Mesodermal cell (in vitro differentiated cells): Measurements from ENCODE around the gene ITGAL.
"Not testable (repeated sequence)": the region's sequence is repeated elsewhere in the genome, so short reads cannot be mapped to it uniquely, and the experiment has no call there.

Source experiments
- H3K27ac ChIP-seq: 2 replicates; pipeline ENCODE4 v1.7.0; 2013; ENCODE audit warnings: mild to moderate bottlenecking, low read depth, low read length, moderate library complexity; ENCODE audit not compliant: severe bottlenecking
- H3K36me3 ChIP-seq: 2 replicates; pipeline ENCODE4 v1.7.1; 2013; ENCODE audit warnings: mild to moderate bottlenecking, low read length, moderate library complexity; ENCODE audit not compliant: control insufficient read depth, insufficient read depth
- H3K4me1 ChIP-seq: one replicate; pipeline ENCODE4 v1.7.1; 2013; ENCODE audit warnings: mild to moderate bottlenecking, low read length; ENCODE audit not compliant: insufficient read depth, control insufficient read depth, poor library complexity, severe bottlenecking
- H3K4me3 ChIP-seq: 2 replicates; pipeline ENCODE4 v1.7.0; 2013; ENCODE audit warnings: low read length, control low read depth, mild to moderate bottlenecking; ENCODE audit not compliant: insufficient read depth, poor library complexity, severe bottlenecking; ENCODE audit errors: extremely low read depth
- H3K9me3 ChIP-seq: 2 replicates; pipeline ENCODE4 v1.7.1; 2013; ENCODE audit warnings: mild to moderate bottlenecking, low read length, moderate library complexity; ENCODE audit not compliant: control insufficient read depth
- WGBS, 2 experiments: methylation state at CpG; one replicate each; pipeline ENCODE4 v1.1.5; 2013; ENCODE audit warnings: missing lambda C conversion rate in 2 of 2; ENCODE audit not compliant: insufficient coverage in 2 of 2; 5-methylcytosine and 5-hydroxymethylcytosine counted together

Gene ITGAL

DNA sequence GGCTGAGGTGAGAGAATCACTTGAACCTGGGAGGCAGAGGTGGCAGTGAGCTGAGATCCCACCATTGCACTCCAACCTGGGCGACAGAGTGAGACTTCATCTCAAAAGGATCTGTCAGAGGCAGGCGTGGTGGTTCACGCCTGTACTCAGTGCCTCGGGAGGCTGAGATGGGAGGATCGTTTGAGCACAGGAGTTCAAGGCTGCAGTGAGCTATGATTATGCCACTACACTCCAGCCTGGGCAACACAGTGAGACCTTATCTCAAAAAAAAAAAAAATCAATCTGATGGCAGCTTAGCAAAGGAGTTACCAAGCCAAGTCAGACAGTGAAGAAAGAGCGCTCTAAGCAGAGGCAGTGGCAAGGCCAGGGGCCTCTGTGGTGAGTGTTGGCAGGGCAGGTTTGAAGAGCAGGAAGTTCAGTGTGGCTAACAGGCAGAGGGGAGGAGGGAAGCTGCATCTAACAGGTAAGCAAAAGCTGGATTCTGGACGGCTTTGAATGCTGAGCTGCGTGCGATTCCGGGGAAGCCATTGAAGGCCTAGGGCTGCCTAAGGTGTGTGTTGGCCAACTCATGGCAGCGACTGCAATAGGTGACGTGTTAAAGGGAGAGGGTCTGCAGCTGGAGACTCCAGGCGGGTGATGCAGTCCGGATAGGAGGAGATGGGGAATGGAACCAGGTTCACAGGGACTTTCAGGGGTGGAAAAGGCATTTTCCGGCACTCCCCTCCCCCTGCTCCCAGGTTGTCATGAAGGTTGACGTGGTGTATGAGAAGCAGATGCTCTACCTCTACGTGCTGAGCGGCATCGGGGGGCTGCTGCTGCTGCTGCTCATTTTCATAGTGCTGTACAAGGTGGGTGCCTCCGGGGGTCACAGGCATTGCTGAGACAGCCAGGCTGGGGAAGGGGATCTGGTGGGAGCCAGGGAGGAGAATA lies 46.8 kb downstream of the ITGAL start:
- WGBS, 2 experiments = 92 to 93% methylated on average over 19 to 20 of the region's 20 CpGs

DNA sequence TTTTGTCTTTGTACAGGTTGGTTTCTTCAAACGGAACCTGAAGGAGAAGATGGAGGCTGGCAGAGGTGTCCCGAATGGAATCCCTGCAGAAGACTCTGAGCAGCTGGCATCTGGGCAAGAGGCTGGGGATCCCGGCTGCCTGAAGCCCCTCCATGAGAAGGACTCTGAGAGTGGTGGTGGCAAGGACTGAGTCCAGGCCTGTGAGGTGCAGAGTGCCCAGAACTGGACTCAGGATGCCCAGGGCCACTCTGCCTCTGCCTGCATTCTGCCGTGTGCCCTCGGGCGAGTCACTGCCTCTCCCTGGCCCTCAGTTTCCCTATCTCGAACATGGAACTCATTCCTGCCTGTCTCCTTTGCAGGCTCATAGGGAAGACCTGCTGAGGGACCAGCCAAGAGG lies 48.9 kb downstream of the ITGAL start:
- no peaks in the 10 kb centered on the region for H3K4me1 ChIP-seq
- WGBS, 2 experiments = 94 to 95% methylated on average over 6 to 7 of the region's 7 CpGs
- no peak overlapping the region for H3K27ac ChIP-seq
- H3K9me3 ChIP-seq = no peaks in the 10 kb centered on the region
- H3K4me3 ChIP-seq = no peak overlapping the region
- H3K36me3 ChIP-seq = peaks cover 9% of the 10 kb centered on the region

More for the DNA sequence above, 46.8 kb downstream of the ITGAL start:
- H3K27ac ChIP-seq = no peak overlapping the region
- H3K4me1 ChIP-seq = no peaks in the 10 kb centered on the region
- no peaks in the 10 kb centered on the region for H3K9me3 ChIP-seq
- H3K36me3 ChIP-seq = peaks cover 3% of the 10 kb centered on the region
- no peak overlapping the region for H3K4me3 ChIP-seq

DNA sequence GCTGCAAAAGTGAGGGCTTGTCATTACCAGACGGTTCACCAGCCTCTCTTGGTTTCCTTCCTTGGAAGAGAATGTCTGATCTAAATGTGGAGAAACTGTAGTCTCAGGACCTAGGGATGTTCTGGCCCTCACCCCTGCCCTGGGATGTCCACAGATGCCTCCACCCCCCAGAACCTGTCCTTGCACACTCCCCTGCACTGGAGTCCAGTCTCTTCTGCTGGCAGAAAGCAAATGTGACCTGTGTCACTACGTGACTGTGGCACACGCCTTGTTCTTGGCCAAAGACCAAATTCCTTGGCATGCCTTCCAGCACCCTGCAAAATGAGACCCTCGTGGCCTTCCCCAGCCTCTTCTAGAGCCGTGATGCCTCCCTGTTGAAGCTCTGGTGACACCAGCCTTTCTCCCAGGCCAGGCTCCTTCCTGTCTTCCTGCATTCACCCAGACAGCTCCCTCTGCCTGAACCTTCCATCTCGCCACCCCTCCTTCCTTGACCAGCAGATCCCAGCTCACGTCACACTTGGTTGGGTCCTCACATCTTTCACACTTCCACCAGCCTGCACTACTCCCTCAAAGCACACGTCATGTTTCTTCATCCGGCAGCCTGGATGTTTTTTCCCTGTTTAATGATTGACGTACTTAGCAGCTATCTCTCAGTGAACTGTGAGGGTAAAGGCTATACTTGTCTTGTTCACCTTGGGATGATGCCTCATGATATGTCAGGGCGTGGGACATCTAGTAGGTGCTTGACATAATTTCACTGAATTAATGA lies 49.5 kb downstream of the ITGAL start:
- H3K4me1 ChIP-seq = no peaks in the 10 kb centered on the region
- no peak overlapping the region for H3K27ac ChIP-seq
- H3K4me3 ChIP-seq = no peak overlapping the region
- H3K36me3 ChIP-seq = peaks cover 9% of the 10 kb centered on the region
- 90 to 96% methylated on average over 9 to 10 of the region's 11 CpGs for WGBS, 2 experiments
- H3K9me3 ChIP-seq = no peaks in the 10 kb centered on the region

GRCh38 chr16:30522702-30523463 lies 50.3 kb downstream of the ITGAL start:
- H3K9me3 ChIP-seq, H3K27ac ChIP-seq, H3K4me1 ChIP-seq, H3K4me3 ChIP-seq, H3K36me3 ChIP-seq: not testable (repeated sequence)
- 95 to 100% methylated on average over 8 to 10 of the region's 12 CpGs for WGBS, 2 experiments

GRCh38 chr16:30523768-30524574 lies 51.4 kb downstream of the ITGAL start:
- Histone ChIP-seq H3K27ac (no peak overlapping the region), H3K36me3 (peaks cover 9% of the 10 kb centered on the region), H3K4me1 (peaks cover 7% of the 10 kb centered on the region), H3K4me3 (no peak overlapping the region), H3K9me3 (no peaks in the 10 kb centered on the region)
- 93 to 97% methylated on average over 14 to 17 of the region's 26 CpGs for WGBS, 2 experiments

DNA sequence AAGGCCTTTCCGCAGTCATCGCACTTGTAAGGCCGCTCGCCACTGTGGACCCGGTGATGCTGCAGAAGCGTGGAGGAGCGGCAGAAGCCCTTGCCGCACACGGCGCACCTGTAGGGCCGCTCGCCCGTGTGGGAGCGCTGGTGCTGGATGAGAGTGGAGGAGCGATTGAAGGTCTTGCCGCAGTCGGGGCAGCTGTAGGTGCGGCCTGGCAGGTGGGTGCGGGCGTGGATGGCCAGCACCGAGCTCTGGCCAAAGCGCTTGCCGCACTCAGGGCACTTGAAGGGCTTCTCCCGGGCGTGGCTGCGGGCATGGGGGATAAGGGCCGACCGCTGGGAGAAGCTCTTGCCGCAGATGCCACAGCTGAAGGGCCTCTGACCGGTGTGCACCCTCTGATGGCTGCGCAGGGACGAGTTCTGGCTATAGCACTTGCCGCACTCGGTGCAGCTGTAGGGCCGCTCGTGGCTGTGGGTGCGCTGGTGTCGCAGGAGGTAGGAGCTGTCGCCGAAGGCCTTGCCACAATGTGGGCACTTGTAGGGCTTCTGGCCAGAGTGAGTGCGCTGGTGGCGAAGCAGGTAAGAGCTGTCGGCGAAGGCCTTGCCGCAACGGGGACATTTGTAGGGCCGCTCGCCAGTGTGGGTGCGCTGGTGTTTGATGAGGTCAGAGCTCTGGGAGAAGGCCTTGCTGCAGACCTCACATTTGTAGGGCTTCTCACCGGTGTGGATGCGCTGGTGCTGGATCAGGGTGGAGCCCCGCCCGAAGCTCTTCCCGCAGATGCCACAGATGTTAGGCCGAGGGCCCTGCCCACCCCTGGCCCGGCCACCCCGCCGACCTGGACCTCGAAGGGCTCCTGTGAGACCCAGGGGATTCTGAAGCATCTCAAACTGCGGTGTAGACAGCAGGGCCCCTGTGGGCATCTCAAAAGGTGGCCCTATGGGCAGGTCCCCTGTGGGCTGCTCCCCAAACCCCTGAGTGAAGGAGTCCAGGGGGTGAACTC lies 52.3 kb downstream of the ITGAL start:
- no peak overlapping the region for H3K4me3 ChIP-seq
- 96 to 98% methylated on average over 52 to 60 of the region's 60 CpGs for WGBS, 2 experiments
- no peaks in the 10 kb centered on the region for H3K9me3 ChIP-seq

DNA sequence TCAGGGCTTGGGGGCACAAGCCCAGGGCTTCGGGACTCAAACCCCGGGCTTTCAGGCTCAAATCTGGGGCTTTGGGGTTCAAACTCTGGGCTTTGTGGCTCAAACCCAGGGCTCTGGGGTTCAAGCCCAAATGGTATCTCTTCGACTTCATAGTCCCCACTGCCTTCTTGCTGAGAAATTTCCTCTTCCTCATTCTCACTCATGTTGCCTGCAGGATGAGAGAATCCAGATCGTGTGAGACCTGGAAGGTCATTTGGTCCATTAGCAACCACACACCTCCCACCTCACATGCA lies 53.2 kb downstream of the ITGAL start:
- H3K36me3 ChIP-seq = peaks cover 14% of the 10 kb centered on the region
- peaks cover 7% of the 10 kb centered on the region for H3K4me1 ChIP-seq
- WGBS, 2 experiments = 67 to 78% methylated on average over 3 to 4 of the region's 4 CpGs
- no peaks in the 10 kb centered on the region for H3K9me3 ChIP-seq
- H3K4me3 ChIP-seq = peak overlapping the region; percentile 70
- H3K27ac ChIP-seq = no peak overlapping the region

More for the DNA sequence above, 52.3 kb downstream of the ITGAL start:
- H3K27ac ChIP-seq = no peak overlapping the region
- H3K36me3 ChIP-seq = peaks cover 9% of the 10 kb centered on the region
- H3K4me1 ChIP-seq = peaks cover 7% of the 10 kb centered on the region

- H3K4me1 ChIP-seq = peaks cover 7% of the 10 kb centered on the region
- 0 to 1% methylated on average over 43 to 46 of the region's 73 CpGs for WGBS, 2 experiments
- H3K36me3 ChIP-seq = peaks cover 19% of the 10 kb centered on the region
- no peaks in the 10 kb centered on the region for H3K9me3 ChIP-seq
- H3K27ac ChIP-seq = peak within 1 kb of the TSS; percentile 87
- peak within 1 kb of the TSS; percentile 70 for H3K4me3 ChIP-seq
Observed at GRCh38 chr16:30526137-30526822, 53.7 kb downstream of the ITGAL start, which contains the start of gene ZNF768. Gene ZNF768, minus strand, starts transcription at chr16:30526566. Its CDS starts 153 bp downstream, at chr16:30526413.
